GM12874 (cell line): ENCODE data around the gene MTA2.

Experiments used
- TF ChIP-seq, protein P1 (sequence below): IDR thresholded peaks from 2 replicates; pipeline ENCODE4 v1.5.1; 2011; ENCODE audit warnings: low read depth, mild to moderate bottlenecking, control low read depth, low read length, moderate library complexity; ENCODE audit not compliant: insufficient read depth

MTA2 gene

DNA sequence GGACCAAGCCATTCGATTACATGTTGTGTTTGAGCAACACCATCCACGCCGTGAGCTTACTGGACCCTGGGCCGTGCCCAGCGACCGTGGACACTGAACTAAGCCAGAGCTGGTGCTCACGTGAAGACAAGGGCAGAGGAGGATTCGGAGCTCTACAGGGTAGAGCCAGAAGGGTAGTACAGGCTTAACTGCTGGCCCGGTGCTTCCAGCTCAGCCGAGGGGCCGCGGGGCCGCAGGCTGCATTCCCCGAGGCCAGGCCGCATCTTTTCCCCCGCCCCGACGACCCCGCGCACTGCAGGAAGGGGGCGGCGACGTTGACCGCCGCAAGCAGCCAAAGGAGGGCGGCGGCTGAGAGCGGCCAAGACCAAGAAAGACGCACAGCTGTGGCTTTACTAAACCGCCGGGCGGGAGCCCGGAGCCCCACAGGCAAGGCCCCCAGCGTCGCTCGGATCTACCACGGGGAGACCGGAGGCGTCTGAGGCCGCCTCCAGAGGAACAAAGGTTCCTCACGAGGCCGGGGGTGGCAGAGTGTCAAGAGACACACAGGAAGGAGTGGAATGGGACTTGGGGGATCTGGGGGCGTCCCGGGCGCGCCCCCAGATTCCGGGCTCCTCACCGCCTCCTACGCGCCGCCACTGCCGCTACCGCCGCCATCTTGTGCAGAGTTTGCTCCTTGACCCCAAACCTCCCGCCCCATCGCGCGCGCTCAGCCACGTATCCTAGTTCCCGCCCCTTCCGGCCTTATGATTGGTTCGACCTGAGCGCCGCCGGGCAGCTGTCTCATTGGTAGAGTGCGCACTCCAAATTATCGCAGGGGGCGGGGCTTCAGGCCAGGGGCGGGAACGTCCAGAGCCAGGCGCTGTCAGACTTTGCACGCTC is 44.5 kb upstream of the MTA2 start, which contains the start of gene GANAB:
TSS of gene GANAB (minus strand) at position 668 of the 879 bp plus-strand sequence. CDS start at position 654, 14 bp downstream.
- TF ChIP-seq, protein P1, sequence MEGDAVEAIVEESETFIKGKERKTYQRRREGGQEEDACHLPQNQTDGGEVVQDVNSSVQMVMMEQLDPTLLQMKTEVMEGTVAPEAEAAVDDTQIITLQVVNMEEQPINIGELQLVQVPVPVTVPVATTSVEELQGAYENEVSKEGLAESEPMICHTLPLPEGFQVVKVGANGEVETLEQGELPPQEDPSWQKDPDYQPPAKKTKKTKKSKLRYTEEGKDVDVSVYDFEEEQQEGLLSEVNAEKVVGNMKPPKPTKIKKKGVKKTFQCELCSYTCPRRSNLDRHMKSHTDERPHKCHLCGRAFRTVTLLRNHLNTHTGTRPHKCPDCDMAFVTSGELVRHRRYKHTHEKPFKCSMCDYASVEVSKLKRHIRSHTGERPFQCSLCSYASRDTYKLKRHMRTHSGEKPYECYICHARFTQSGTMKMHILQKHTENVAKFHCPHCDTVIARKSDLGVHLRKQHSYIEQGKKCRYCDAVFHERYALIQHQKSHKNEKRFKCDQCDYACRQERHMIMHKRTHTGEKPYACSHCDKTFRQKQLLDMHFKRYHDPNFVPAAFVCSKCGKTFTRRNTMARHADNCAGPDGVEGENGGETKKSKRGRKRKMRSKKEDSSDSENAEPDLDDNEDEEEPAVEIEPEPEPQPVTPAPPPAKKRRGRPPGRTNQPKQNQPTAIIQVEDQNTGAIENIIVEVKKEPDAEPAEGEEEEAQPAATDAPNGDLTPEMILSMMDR, result no peak

DNA sequence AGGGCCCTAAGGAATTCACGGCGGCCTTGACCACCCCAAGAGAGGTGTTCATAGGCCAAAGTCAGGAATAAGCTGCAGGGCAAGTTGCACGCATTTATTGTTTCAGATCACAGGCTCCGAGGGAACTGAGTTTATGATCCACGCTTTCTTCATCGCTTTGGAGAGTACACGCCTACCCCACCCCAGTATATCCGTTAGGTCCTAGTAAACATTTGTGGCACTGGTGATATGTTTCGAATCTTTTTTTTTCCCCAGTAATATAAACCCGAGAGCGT is 43.9 kb upstream of the MTA2 start:
- TF ChIP-seq, protein P1, result no peak

DNA sequence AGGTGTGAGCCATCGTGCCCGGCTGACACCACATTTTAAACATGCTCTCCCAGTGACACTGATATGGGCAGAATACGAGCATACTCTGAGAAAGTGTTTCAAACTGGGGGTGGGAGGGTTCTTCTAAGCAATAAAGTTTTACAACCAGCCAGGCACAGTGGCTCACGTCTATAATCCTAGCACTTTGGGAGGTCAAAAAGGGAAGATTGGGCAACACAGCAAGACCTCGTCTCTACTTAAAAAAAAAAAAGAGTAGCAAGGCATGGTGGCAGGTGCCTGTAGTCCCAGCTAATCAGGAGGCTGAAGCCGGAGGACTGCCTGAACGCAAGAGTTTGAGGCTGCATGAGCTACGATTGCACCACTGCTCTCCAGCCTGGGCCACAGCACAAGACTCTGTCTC is 42.6 kb upstream of the MTA2 start:
- TF ChIP-seq, protein P1, result no peak

DNA sequence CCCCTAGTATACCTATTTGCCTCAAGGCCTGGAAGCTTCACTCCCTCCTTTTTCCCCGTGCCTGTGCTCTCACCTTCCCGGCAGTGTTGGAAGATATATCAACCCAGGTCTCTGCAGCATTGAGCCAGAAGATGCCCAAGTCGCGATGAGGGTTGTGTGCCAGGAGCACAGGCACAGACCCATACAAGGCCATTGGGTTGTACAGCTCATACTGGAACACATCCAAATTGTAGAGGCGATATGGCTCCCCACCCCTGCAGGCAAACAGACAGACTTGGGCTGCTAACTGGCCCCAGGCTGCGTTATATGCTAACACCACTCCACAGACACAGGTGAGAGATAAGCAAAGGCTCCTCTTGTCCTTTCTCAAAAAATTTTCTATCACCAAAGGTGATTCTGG is 30.8 kb upstream of the MTA2 start:
- TF ChIP-seq, protein P1, result no peak

DNA sequence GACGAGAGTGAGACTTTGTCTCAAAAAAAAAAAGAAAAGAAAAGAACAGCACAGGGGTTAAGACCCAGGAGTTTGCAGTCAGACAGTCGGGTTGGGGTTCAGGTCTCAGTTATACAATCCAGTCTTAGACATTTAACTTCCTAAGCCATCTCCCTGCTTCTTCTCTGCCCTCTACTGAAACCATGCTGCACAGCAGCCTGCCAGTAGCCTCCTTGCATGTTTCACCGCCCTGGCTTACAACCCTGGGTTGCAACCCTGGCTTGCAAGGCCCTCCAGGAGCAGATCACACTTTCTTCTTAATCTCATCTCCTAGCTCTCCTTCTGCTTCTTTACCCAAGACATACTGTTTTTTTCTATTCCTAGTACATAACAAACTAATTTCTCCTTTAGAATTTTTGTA is 26.0 kb upstream of the MTA2 start:
- TF ChIP-seq, protein P1, result 0 out of 2 replicates have a peak, but pooled peaks have one; percentile 4

DNA sequence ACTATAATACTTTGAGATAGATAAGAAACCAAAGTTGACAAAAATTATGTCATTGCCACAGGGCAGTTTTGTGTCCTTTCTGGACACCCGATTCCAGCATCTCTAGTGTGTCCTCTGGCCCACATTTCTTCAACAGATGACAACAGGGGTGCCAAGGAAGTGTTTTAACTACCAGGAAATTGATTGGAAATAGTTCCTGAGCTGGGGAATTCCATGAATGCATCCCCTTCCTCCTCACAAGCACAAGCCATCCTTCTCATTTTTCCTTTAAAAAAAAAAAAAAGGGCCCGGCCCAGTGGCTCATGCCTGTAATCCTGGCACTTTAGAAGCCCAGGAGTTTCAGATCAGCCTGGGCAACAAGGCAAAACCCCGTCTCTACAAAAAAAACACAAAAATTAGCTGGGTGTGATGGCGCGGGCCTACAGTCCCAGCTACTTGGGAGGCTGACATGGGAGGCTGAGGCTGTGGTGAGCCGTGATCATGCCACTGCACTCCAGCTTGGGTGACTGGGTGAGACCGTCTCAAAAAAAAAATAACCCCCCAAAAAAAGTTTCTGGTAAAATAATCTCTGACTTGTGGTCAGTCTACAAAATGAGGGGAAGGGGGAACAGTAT is 20.9 kb upstream of the MTA2 start:
- TF ChIP-seq, protein P1, result no peak

DNA sequence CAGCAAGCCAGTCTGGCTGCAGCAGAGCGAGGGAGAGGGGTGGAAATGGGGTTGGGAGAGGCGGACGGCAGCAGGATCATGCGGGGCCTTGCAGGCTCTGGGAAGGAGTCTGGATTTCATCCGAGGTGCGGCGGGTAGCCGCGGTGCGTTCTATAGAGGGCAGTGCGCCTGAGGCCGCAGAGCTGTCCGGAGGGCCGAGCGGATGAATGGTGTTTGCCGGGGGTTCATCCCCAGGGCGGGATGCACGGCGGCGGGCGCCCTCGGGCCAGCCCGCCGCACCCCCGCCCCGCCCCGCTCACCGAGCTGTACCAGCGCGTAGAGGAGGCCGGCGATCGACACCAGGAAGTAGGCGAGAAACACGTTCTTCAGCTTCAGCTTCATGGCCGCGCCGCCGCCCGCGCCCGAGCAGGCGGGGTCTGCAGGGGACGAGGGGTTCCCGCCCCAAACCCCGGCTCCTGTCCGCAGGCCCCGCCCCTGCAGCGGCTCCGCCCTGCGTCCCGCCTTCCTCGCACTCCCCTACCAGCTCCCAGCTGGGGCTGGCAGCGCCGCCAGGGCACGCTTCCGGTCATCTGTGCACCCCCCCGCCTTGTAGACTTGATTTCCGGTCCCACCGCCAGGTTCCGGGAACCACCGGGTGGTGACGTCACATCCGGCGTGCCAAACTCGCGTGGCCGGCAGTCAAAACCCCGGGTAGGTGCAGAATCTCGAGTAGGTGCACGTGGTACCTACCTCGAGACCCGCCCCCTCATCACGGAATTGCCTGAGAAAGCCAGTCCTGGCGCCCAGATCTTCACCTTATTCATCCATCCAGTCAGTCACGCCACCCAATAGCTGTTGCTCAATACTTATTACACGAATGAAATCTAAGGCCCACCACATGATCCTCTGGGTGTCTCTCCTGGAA is 20.2 kb upstream of the MTA2 start, which contains the start of gene B3GAT3:
TSS of gene B3GAT3 (minus strand) at position 420 of the 904 bp plus-strand sequence. CDS start at position 381, 39 bp downstream.
- TF ChIP-seq, protein P1, result no peak
